HG03025 (cell line): Measurements from ENCODE around the gene SCN5A.

Experiments used
- ATAC-seq: cut with Tn5 transposase; IDR thresholded peaks from one replicate; pipeline ENCODE4 v1.9.1; 2021; ENCODE audit warnings: mild to moderate bottlenecking, moderate library complexity; ENCODE audit not compliant: unreplicated experiment, low FRiP score

SCN5A gene

GRCh38 chr3:38563886-38564270, 85.6 kb downstream of the SCN5A start:
- no peak for ATAC-seq

GRCh38 chr3:38563070-38563885, 86.2 kb downstream of the SCN5A start:
- no peak for ATAC-seq

DNA sequence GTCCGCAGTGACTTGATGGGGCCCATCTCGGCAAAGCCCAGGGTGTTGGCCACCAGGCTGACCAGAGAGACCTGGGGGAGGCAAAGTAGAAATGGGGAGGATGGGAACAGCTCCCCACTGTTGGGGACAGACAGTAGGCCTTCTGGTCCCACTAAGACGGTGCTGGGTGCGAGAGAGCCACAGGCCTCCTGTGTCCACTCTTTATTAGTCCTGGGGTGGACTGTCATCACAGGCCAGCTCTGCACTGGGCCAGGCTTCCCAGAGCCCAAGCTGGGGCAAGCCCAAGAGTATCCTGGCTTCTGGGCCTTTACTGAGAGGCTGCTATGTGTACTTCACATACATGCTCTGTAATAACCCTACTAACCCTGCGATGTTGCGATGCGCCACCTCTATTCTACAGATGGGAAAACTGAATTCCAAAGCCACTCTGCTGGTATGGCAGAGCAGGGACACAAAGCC, 87.0 kb downstream of the SCN5A start:
- no peak for ATAC-seq

DNA sequence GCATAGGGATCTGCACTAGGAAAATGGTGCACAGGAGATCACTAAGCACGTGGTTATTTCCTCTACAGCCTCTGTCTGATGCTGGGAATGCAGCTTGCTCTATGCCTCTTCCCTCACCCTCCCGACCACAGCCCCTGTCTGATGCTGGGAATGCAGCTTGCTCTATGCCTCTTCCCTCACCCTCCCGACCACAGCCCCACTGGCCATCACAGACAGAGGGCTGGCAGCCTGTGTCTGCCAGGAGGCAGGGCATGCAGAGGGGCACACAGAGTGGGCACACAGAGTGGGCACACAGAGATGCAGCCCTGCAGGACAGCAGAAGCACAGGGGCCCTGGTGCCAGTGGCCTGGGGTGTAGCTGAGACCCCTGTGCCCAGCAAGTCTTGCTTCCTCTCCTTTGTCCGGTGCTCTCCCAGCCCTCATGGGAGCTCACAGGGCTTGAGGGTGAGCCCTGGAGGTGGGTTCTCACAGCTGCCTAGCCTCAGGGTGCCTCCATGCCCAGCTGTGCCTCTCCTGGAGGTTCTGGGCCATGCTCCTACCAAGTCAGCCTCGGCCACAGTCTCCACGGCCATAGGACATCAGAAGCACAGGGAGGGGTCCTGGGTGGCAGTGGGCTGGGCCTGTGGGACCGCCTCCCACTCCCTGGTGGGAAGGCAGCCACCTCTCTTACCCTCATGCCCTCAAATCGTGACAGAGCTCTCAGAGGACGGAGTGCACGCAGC, 87.6 kb downstream of the SCN5A start:
- no peak for ATAC-seq

- no peak for ATAC-seq
Observed at GRCh38 chr3:38560996-38561717, 88.3 kb downstream of the SCN5A start.

DNA sequence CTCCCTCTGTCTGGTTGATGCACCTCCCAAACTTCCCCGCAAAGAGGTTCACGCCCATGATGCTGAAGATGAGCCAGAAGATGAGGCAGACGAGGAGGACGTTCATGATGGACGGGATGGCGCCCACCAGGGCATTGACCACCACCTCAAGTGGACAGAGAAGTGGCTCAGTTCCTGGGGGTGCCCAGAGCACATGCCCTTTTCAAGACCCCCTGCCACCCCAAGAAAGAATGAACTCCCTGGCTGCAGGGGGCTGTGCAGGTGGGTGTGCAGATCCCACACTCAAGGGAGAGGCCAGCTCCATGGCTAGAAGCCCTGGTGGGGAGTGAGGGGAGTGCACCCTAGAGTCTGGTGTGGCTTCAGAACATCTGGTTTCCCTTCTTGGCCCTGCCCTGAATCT, 89.2 kb downstream of the SCN5A start:
- no peak for ATAC-seq

DNA sequence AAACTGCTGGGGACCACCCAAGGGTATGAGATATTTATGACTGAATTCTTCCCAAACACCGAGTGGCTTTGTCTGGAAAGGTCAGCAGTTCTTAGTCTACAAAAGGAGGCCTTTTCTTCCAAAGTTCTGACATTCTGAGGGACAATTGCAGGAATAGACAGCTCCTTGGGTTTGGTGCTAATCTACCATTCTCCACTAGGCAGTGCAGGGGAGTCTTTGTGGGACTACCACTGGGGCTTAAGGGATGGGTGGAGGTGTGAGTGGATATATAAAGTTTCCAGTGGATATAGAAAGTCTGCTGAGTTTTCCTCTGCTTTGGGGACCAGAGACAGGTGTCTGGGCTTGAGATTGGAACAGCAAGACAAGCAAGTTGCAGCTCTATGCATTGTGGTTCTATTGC, 90.6 kb downstream of the SCN5A start:
- ATAC-seq, result no peak

- ATAC-seq, result no peak
Observed at GRCh38 chr3:38556640-38557358, 92.7 kb downstream of the SCN5A start.

DNA sequence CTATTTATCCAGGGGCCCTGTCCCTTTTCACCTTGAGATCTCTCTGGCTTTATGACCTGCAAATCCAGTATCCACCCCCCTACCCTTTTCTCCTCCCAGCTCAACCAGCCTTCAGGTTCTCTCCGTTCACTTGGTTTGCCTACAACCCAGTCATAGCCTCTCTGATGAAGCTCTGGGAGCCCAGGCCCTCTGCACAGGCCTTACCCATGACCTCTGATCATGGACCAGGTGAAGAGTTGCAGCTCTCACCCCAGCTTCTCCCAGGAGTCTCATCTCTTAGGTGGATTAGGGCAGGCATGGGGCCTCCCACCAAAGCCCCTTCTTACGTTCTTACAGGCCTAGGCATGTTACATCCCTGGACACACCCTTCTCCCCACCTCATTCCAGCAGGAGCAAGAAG, 93.6 kb downstream of the SCN5A start:
- ATAC-seq, result no peak

DNA sequence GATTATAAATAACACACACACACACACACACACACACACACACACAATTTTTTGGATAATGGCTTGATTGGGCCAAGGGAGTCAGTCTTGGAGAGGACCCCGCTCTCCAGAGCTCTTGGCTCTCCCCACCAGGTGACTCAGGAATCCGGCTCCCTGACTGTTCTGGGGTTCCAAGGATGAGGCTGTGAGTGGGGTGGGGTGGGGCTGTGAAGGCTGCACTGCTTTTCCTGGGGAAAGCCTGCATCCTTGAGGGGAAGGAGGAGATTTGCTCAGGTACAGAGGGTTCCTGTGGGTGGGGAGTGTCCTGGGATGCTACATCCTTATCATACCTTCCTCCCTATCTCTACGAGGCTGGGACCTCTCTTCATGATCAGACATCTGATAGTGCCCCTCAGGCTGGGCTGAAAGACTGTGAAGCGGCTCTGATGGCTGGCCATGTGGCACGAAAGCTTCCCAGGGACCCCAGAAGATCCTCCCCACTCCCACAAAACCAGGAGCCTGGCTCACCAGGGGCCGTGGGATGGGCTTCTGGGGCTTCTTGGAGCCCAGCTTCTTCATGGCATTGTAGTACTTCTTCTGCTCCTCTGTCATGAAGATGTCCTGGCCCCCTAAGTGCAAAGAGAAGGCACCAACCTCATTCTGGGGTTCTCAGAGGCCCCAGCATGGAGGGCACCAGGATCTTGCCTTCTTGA, 94.2 kb downstream of the SCN5A start:
- ATAC-seq, result no peak

DNA sequence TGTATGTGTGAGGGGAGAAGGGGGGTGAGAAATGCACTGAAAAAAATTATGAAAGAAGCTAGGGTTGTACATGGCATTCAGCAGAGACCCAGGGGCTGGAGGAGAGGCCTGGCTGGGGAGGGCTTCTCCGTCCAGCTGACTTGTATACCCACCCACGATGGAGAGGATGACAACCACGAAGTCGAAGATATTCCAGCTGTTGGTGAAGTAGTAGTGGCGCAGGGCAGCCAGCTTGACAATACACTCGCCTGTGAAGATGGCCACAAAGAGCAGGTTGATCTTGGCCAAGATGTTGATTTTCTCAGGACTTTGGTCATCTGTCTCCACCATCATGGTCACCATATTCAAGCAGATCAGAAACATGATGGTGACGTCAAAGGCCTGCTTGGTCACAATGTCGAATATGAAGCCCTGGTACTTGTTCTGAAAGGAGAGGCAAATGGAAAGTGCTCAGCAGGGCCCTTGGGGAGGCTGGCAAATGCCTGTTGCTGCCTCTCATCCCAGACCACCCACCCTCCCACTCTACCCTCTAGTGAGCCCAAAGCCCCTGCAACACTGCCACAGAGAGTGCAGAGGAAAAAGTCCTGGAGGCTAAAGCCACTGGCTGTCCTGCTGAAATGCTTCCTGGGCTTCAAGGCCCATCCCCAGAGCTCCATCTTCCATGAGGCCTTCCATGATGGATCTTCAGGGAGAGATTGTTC, 95.2 kb downstream of the SCN5A start:
- no peak for ATAC-seq

DNA sequence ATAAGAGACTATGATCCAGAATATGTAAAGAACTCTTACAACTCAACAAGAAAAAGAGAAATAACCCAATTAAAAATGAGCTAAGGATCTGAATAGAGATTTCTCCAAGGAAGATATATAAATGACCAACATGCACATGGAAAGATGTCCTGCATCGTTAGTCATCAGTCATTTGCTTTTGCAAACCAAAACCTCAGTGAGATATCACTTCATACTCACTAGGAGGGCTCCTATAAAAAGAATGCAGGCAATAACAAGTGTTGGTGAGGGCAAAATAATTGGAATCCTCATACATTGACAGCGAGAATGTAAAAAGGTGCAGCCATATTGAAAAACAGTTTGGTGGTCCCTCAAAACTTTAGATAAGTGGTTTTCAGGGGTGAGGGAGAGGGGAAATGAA, 96.4 kb downstream of the SCN5A start:
- ATAC-seq, result no peak

DNA sequence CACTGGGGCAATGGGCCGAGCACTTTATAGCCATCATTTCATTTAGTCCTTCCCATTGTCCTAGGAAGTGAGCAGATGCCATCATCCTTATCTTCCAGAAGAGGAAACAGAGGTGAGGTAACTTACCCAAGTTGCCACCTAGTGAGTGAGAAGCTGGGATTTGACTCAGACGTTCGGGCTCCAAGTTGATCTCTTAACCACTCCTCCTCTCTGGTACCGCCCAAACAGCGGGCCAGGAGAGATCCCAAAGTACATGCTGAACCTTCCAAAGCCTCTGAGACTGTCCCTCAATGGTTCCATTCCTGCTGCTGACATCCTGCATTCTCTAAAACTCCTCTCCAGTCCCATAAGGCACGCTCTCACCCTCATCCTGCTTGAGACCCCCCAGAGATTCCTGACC, 97.1 kb downstream of the SCN5A start:
- no peak for ATAC-seq

DNA sequence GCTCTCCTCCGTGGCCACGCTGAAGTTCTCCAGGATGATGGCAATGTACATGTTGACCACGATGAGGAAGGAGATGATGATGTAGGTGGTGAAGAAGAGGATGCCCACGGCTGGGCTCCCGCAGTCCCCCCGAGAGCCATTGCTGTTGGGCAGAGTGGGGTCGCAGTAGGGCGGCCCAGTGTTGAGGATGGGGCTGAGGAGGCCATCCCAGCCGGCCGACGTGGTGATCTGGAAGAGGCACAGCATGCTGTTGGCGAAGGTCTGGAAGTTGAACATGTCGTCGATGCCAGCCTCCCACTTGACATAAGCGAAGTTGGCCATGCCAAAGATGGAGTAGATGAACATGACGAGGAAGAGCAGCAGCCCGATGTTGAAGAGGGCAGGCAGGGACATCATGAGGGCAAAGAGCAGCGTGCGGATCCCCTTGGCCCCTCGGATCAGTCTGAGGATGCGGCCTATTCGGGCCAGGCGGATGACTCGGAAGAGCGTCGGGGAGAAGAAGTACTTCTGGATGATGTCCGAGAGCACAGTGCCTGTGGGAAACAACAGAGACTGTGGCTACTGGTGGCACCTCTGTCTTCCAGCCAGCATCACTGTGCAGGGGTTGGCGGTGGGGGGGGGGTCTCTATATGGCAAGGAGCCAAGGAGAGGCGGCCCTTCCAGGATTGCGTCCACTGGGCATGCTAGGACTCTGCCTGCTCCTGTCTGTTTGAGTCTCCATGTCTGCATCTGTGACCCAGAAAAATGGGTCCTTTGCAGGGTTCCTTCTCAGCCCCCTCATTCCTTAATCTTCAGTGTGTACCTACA, 98.3 kb downstream of the SCN5A start:
- no peak for ATAC-seq

- no peak for ATAC-seq
Observed at GRCh38 chr3:38549957-38550840, 99.3 kb downstream of the SCN5A start.

DNA sequence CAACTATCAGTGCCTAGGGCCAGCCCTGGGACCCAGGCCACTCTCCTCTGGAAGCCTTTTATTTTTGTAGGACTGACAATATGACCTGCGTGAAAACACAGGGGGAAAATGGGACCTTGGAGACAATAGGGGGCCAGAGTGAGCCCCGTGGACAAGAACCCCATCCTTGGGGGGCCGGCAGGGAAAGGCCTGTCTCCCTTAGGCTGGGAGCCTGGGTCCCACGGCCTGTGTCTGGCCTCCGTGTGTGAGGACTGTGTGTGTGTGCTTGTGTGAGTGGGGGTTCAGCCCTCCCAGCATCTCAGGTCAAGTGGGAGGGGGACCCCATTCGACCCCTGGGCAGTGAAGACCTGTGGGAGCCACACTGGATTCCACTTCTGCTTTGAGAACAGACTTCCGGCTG, 100.0 kb downstream of the SCN5A start:
- no peak for ATAC-seq

DNA sequence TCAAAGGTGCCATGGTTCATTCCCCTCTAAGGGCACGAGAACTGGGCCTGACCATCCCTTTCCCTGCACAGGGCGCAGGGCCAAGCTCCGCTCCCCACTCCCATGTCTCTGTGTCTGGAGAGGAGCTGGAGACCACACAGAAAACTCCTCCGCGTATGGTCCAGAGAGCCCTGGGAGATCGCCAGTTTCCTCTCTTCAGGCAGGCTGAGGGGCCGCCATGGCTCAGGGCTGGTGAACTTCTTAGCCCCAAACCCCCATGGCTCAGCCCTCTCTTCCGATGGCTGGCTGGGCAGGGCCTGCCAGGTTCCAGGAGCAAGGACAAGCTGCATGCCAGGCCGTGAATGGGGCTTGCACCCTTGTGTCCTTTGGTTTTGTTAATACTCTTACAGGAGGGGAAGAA, 100.4 kb downstream of the SCN5A start:
- no peak for ATAC-seq
